OCI-LY1 (cell line): ENCODE data around the gene TXLNG.

ENCODE experiments used
- H2AFZ ChIP-seq: fragments of 200-600 bp; sonication (generic), shearing (Covaris generic); 2 replicates; pipeline ENCODE4 v1.6.0; 2014; ENCODE audit warnings: antibody characterized with exemption, mild to moderate bottlenecking, low read length
- H3F3A ChIP-seq: fragments of 200-600 bp; sonication (generic), shearing (Covaris generic); 2 replicates; pipeline ENCODE4 v1.6.0; 2014; ENCODE audit warnings: mild to moderate bottlenecking, antibody characterized with exemption, low read length, moderate library complexity; ENCODE audit not compliant: insufficient read depth
- H3K27ac ChIP-seq: fragments of 200-600 bp; sonication (generic); 2 replicates; pipeline ENCODE4 v1.5.1; 2014; ENCODE audit warnings: low read length, mixed run types, mild to moderate bottlenecking, low read depth; ENCODE audit not compliant: poor library complexity, severe bottlenecking
- H3K27me3 ChIP-seq: fragments of 200-600 bp; sonication (generic); 2 replicates; pipeline ENCODE4 v1.6.0; 2014; ENCODE audit warnings: antibody characterized with exemption, mild to moderate bottlenecking, low read length, moderate library complexity; ENCODE audit not compliant: insufficient read depth
- H3K36me3 ChIP-seq: fragments of 200-600 bp; sonication (generic); 2 replicates; pipeline ENCODE4 v1.6.1; 2014; ENCODE audit warnings: mild to moderate bottlenecking, antibody characterized with exemption, low read length, moderate library complexity, mixed read lengths; ENCODE audit not compliant: insufficient read depth
- H3K4me1 ChIP-seq: fragments of 200-600 bp; sonication (generic); 2 replicates; pipeline ENCODE4 v1.5.1; 2014; ENCODE audit warnings: mild to moderate bottlenecking, low read length, moderate library complexity; ENCODE audit not compliant: insufficient read depth, severe bottlenecking
- H3K4me2 ChIP-seq: fragments of 200-600 bp; sonication (generic), shearing (Covaris generic); 2 replicates; pipeline ENCODE4 v1.6.1; 2014; ENCODE audit warnings: low read length
- H3K4me3 ChIP-seq: fragments of 200-600 bp; sonication (generic); 2 replicates; pipeline ENCODE4 v1.5.1; 2014; ENCODE audit warnings: low read length, low read depth, mild to moderate bottlenecking, mixed read lengths; ENCODE audit not compliant: poor library complexity, severe bottlenecking
- H3K79me2 ChIP-seq: fragments of 200-600 bp; shearing (Covaris generic); 2 replicates; pipeline ENCODE4 v1.6.1; 2016; ENCODE audit warnings: mixed run types, low read length, mixed read lengths; ENCODE audit not compliant: insufficient read depth
- H3K9ac ChIP-seq: fragments of 200-600 bp; sonication (generic), shearing (Covaris generic); 2 replicates; pipeline ENCODE4 v1.6.1; 2014; ENCODE audit warnings: mild to moderate bottlenecking, low read length, mixed read lengths
- H3K9me2 ChIP-seq: fragments of 200-600 bp; sonication (generic), shearing (Covaris generic); 2 replicates; pipeline ENCODE4 v1.6.1; 2014; ENCODE audit warnings: low read depth, mild to moderate bottlenecking, low read length, mixed read lengths
- H3K9me3 ChIP-seq: fragments of 200-600 bp; shearing (Covaris generic); 2 replicates; pipeline ENCODE4 v1.6.1; 2014; ENCODE audit warnings: low read length, mixed read lengths
- H4K20me1 ChIP-seq: fragments of 200-600 bp; sonication (generic), shearing (Covaris generic); 2 replicates; pipeline ENCODE4 v1.6.0; 2016; ENCODE audit warnings: mild to moderate bottlenecking, low read length; ENCODE audit not compliant: insufficient read depth
- EZH2 ChIP-seq: fragments of 200-600 bp; sonication (generic), shearing (Covaris generic); IDR thresholded peaks from 2 replicates; pipeline ENCODE4 v1.8.0; 2017; ENCODE audit warnings: borderline replicate concordance, mixed run types, mild to moderate bottlenecking, antibody characterized with exemption, low read length, moderate library complexity, mixed read lengths
- TF ChIP-seq, protein P1 (sequence below): fragments of 200-600 bp; sonication (generic), shearing (Covaris generic); IDR thresholded peaks from 2 replicates; pipeline ENCODE4 v1.5.1; 2017; ENCODE audit warnings: mild to moderate bottlenecking, antibody characterized with exemption, low read length, moderate library complexity, mixed read lengths

Gene TXLNG

DNA sequence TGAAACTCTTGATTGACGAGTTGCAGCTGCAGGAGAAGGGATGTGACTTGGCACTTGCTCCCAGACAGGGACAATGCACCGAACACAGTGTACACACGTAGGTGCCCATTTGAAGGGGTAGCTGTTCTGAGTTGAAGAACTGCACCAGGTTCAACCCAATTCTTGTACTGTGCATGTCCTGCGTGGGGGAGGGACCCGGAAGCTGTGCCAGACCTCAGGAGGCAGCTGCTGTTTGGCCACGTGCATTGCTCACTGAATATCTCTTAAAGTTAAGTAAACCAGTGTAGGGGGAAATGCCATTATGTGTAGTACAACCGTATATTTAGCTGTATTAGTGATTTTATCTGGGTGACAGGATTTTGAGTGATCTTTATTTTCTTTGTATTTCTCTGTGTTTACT lies 95.9 kb downstream of the TXLNG start:
- peak overlapping the region; percentile 64 for H3K4me3 ChIP-seq
- no peaks in the 10 kb centered on the region for H3K9me2 ChIP-seq
- peak overlapping the region; percentile 76; the same call in 1 of the 2 replicates for H3K9ac ChIP-seq
- H3K79me2 ChIP-seq, result no peaks in the 10 kb centered on the region
- H3K27me3 ChIP-seq, result no peaks in the 10 kb centered on the region
- H3K4me1 ChIP-seq, result peaks cover 37% of the 10 kb centered on the region
- H3K36me3 ChIP-seq, result no peaks in the 10 kb centered on the region
- no peak overlapping the region for H2AFZ ChIP-seq
- H3F3A ChIP-seq, result no peaks in the 10 kb centered on the region
- TF ChIP-seq EZH2, result no peak
- TF ChIP-seq, protein P1, sequence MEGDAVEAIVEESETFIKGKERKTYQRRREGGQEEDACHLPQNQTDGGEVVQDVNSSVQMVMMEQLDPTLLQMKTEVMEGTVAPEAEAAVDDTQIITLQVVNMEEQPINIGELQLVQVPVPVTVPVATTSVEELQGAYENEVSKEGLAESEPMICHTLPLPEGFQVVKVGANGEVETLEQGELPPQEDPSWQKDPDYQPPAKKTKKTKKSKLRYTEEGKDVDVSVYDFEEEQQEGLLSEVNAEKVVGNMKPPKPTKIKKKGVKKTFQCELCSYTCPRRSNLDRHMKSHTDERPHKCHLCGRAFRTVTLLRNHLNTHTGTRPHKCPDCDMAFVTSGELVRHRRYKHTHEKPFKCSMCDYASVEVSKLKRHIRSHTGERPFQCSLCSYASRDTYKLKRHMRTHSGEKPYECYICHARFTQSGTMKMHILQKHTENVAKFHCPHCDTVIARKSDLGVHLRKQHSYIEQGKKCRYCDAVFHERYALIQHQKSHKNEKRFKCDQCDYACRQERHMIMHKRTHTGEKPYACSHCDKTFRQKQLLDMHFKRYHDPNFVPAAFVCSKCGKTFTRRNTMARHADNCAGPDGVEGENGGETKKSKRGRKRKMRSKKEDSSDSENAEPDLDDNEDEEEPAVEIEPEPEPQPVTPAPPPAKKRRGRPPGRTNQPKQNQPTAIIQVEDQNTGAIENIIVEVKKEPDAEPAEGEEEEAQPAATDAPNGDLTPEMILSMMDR, result no peak
- peak overlapping the region; percentile 81 for H3K4me2 ChIP-seq
- H4K20me1 ChIP-seq, result no peaks in the 10 kb centered on the region
- H3K27ac ChIP-seq, result peak overlapping the region; percentile 94
- H3K9me3 ChIP-seq, result no peaks in the 10 kb centered on the region

DNA sequence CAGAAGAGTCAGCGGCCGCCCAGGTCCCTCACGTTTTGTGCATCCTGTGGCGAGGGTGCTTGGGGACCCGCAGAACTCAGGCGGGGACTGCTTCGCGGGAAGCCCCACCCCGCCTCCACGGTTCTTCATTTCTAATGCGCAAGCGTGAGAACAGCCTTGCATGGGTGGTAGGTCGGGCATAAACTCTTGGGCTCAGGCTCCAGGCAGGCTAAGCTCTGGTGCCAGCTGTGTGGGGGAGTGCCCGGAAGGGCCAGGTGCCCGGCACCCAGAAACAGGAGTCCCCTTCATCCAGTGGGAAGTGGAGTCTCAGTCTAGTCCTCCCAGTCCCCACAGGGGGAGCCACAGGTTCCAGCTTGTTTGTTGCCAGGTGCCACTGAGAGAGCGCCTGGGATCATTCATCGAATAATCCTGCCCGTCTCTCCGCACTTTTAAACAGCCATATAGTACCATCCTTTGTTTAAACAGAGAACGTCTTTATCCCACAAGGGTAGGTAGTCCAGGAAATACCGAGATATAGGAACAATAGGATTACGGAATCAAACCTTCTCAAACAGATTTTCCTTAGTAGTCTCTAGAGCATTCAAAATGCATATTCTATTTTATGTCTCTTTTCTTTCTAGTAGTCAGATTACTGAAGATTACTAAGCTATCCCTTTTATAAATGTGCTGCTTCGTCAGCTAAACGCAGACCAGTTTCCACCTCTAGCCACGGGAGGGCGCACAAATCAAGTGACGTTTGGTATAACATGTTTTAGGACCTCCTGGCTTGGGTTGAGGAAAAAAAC lies 96.6 kb downstream of the TXLNG start:
- H3K4me3 ChIP-seq, result peak overlapping the region; percentile 64
- H3K9me3 ChIP-seq, result no peaks in the 10 kb centered on the region
- H3K4me2 ChIP-seq, result peak overlapping the region; percentile 81
- peak overlapping the region; percentile 76 for H3K9ac ChIP-seq
- TF ChIP-seq, protein P1, result peak; percentile 73
- TF ChIP-seq EZH2, result no peak
- peak overlapping the region; percentile 93; the same call in 1 of the 2 replicates for H2AFZ ChIP-seq
- peaks cover 37% of the 10 kb centered on the region for H3K4me1 ChIP-seq
- H3K36me3 ChIP-seq, result no peaks in the 10 kb centered on the region
- H4K20me1 ChIP-seq, result no peaks in the 10 kb centered on the region
- H3K27me3 ChIP-seq, result no peaks in the 10 kb centered on the region
- H3K79me2 ChIP-seq, result no peaks in the 10 kb centered on the region
- H3F3A ChIP-seq, result no peaks in the 10 kb centered on the region
- H3K9me2 ChIP-seq, result no peaks in the 10 kb centered on the region
- peak overlapping the region; percentile 94 for H3K27ac ChIP-seq

DNA sequence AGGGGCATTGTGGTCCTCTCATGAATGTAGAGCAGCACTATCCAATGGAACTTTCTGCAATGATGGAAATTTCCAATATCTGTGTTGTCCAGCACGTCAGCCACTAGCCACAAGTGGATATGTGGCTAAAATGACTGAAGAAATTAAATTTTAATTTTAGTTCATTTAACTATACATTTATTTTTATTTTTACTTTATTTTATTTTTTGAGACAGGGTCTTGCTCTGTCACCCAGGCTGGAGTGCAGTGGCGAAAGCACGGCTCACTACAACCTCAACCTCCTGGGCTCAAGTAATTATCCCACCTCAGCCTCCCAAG lies 97.2 kb downstream of the TXLNG start:
- no peak for TF ChIP-seq EZH2
- TF ChIP-seq, protein P1, result no peak
- Histone ChIP-seq H3K27ac (peak overlapping the region; percentile 94), H3K4me1 (peaks cover 37% of the 10 kb centered on the region), H2AFZ (no peak overlapping the region), H4K20me1 (no peaks in the 10 kb centered on the region), H3K4me2 (peak overlapping the region; percentile 81; the same call in 1 of the 2 replicates), H3F3A (no peaks in the 10 kb centered on the region), H3K79me2 (no peaks in the 10 kb centered on the region), H3K36me3 (no peaks in the 10 kb centered on the region), H3K9me3 (no peaks in the 10 kb centered on the region), H3K4me3 (no peak overlapping the region), H3K27me3 (no peaks in the 10 kb centered on the region), H3K9me2 (no peaks in the 10 kb centered on the region), H3K9ac (peak overlapping the region; percentile 76; the same call in 1 of the 2 replicates)
